Right renal cortex interstitium (tissue), 3 donors: ENCODE results near the gene ACVR1B. TPM values are rescaled to one million over a fixed set of nuclear protein-coding genes. Genes with fewer than 3 reads are reported as not detected.

ENCODE experiments used
- DNase-seq, 3 donors: peaks; one replicate each; pipeline ENCODE4 v3.0.0-alpha.2; 2013; ENCODE audit warnings: low read depth in 3 of 3, low spot score in 2 of 3
- polyA plus RNA-seq, 3 donors: library from polyadenylated mRNA; unstranded; fragments of 120-200 nt; gene quantifications; one replicate each; pipeline ENCODE4 v1.2.1, GENCODE V29; 2013; ENCODE audit not compliant: insufficient read length in 3 of 3

The ACVR1B gene
- polyA plus RNA-seq, 3 donors, result 58.9 to 61.0 (median 60.5) TPM

- no peak for DNase-seq
Measured at GRCh38 chr12:52003016-52003550, 51.6 kb downstream of the ACVR1B start.

- no peak for DNase-seq
Measured at GRCh38 chr12:52003591-52003990, 52.1 kb downstream of the ACVR1B start.

GRCh38 chr12:52004042-52004648 lies 52.6 kb downstream of the ACVR1B start:
- no peak for DNase-seq

- DNase-seq, result no peak
Measured at GRCh38 chr12:52005218-52005902, 53.9 kb downstream of the ACVR1B start.

GRCh38 chr12:52005903-52006703 lies 54.6 kb downstream of the ACVR1B start:
- no peak for DNase-seq

GRCh38 chr12:52006726-52007157 lies 55.2 kb downstream of the ACVR1B start, which contains the start of gene TAMALIN:
Gene TAMALIN (plus strand): TSS chr12:52006946. CDS start chr12:52007020, 74 bp downstream.
- DNase-seq, result no peak

GRCh38 chr12:52007158-52007921 lies 55.8 kb downstream of the ACVR1B start:
- DNase-seq, result no peak

GRCh38 chr12:52007982-52008510 lies 56.5 kb downstream of the ACVR1B start:
- no peak for DNase-seq

GRCh38 chr12:52009081-52009751 lies 57.7 kb downstream of the ACVR1B start:
- DNase-seq, result no peak

- peak in 1 of 3 donors; percentile 76 for DNase-seq
Measured at GRCh38 chr12:52010152-52010622, 58.7 kb downstream of the ACVR1B start.

- DNase-seq, result no peak
Measured at GRCh38 chr12:52010692-52011601, 59.4 kb downstream of the ACVR1B start.

- no peak for DNase-seq
Measured at GRCh38 chr12:52011602-52012214, 60.2 kb downstream of the ACVR1B start.

- DNase-seq, result no peak
Measured at GRCh38 chr12:52013626-52014310, 62.3 kb downstream of the ACVR1B start.

- DNase-seq, result no peak
Measured at GRCh38 chr12:52014567-52015530, 63.4 kb downstream of the ACVR1B start.

- DNase-seq, result no peak
Measured at GRCh38 chr12:52015532-52016041, 64.1 kb downstream of the ACVR1B start.
